Coronary artery (tissue), 2 donors: ENCODE results near the gene FGL2.
"Not testable (repeated sequence)": the region's sequence is repeated elsewhere in the genome, so short reads cannot be mapped to it uniquely, and the experiment has no call there.

ENCODE experiments used
- DNase-seq: peaks from one replicate; pipeline ENCODE4 v3.0.0-alpha.2; 2017; ENCODE audit warnings: low spot score
- H3K27ac ChIP-seq, 2 donors: fragments of 200-600 bp; sonication (generic); one replicate each; pipeline ENCODE4 v1.5.1; 2016 to 2019
- H3K4me3 ChIP-seq: fragments of 200-600 bp; sonication (generic); 2 replicates; pipeline ENCODE4 v1.5.1; 2016; ENCODE audit warnings: mild to moderate bottlenecking, moderate library complexity
- CTCF ChIP-seq: fragments of 200-600 bp; sonication (generic); IDR thresholded peaks from one replicate; pipeline ENCODE4 v1.5.1; 2019; ENCODE audit warnings: antibody characterized with exemption

The FGL2 gene

GRCh38 chr7:77171073-77171472 lies 28.5 kb downstream of the FGL2 start:
- not testable (repeated sequence) for DNase-seq, H3K27ac ChIP-seq, H3K4me3 ChIP-seq

- TF ChIP-seq CTCF, result no peak
- no peak overlapping the region for H3K27ac ChIP-seq
- H3K4me3 ChIP-seq, result no peak overlapping the region
- DNase-seq, result no peak
Measured at GRCh38 chr7:77157446-77157845, 42.2 kb downstream of the FGL2 start.

- H3K27ac ChIP-seq, H3K4me3 ChIP-seq, DNase-seq: not testable (repeated sequence)
Measured at GRCh38 chr7:77157034-77157433, 42.6 kb downstream of the FGL2 start.

- not testable (repeated sequence) for DNase-seq, H3K4me3 ChIP-seq, H3K27ac ChIP-seq
Measured at GRCh38 chr7:77155601-77156377, 43.8 kb downstream of the FGL2 start.

GRCh38 chr7:77154917-77155464 lies 44.6 kb downstream of the FGL2 start:
- not testable (repeated sequence) for DNase-seq, H3K27ac ChIP-seq, H3K4me3 ChIP-seq

GRCh38 chr7:77152232-77152631 lies 47.4 kb downstream of the FGL2 start:
- H3K4me3 ChIP-seq, DNase-seq, H3K27ac ChIP-seq: not testable (repeated sequence)
